HG02642 (cell line): ENCODE results near the gene GOLGA6L26.
"Not testable (repeated sequence)": the region's sequence is repeated elsewhere in the genome, so short reads cannot be mapped to it uniquely, and the experiment has no call there.

Experiments
- ATAC-seq: cut with Tn5 transposase; IDR thresholded peaks from one replicate; pipeline ENCODE4 v1.9.1; 2021; ENCODE audit warnings: mild to moderate bottlenecking; ENCODE audit not compliant: unreplicated experiment, poor library complexity

Gene GOLGA6L26

GRCh38 chr15:23334096-23334495, at the start of gene GOLGA6L26:
TSS of gene GOLGA6L26 (minus strand) at chr15:23334196. CDS start at chr15:23334135, 61 bp downstream.
- ATAC-seq: not testable (repeated sequence)

GRCh38 chr15:23381192-23381591, 47.2 kb upstream of the GOLGA6L26 start:
- ATAC-seq: not testable (repeated sequence)

- ATAC-seq: not testable (repeated sequence)
Measured at GRCh38 chr15:23380700-23381099, 46.7 kb upstream of the GOLGA6L26 start.

GRCh38 chr15:23378946-23379345, 45.0 kb upstream of the GOLGA6L26 start:
- ATAC-seq: not testable (repeated sequence)

- not testable (repeated sequence) for ATAC-seq
Measured at GRCh38 chr15:23374226-23374625, 40.2 kb upstream of the GOLGA6L26 start.

GRCh38 chr15:23372891-23373600, 39.0 kb upstream of the GOLGA6L26 start:
- ATAC-seq: not testable (repeated sequence)

- no peak for ATAC-seq
Measured at GRCh38 chr15:23372284-23372683, 38.3 kb upstream of the GOLGA6L26 start.

- ATAC-seq: not testable (repeated sequence)
Measured at GRCh38 chr15:23371868-23372267, 37.9 kb upstream of the GOLGA6L26 start.

- not testable (repeated sequence) for ATAC-seq
Measured at GRCh38 chr15:23371134-23371533, 37.1 kb upstream of the GOLGA6L26 start.

GRCh38 chr15:23370578-23370977, 36.6 kb upstream of the GOLGA6L26 start:
- ATAC-seq: no peak

- not testable (repeated sequence) for ATAC-seq
Measured at GRCh38 chr15:23364261-23364660, 30.3 kb upstream of the GOLGA6L26 start.

- not testable (repeated sequence) for ATAC-seq
Measured at GRCh38 chr15:23362622-23363021, 28.6 kb upstream of the GOLGA6L26 start.

- ATAC-seq: not testable (repeated sequence)
Measured at GRCh38 chr15:23354448-23354847, 20.5 kb upstream of the GOLGA6L26 start, which contains the start of gene GOLGA8S. TSS of gene GOLGA8S (plus strand) at chr15:23354748. CDS start at chr15:23354810, 62 bp downstream.

- ATAC-seq: not testable (repeated sequence)
Measured at GRCh38 chr15:23311233-23311632, 22.8 kb downstream of the GOLGA6L26 start.

- not testable (repeated sequence) for ATAC-seq
Measured at GRCh38 chr15:23305921-23306320, 28.1 kb downstream of the GOLGA6L26 start.

- not testable (repeated sequence) for ATAC-seq
Measured at GRCh38 chr15:23304805-23305204, 29.2 kb downstream of the GOLGA6L26 start.

- not testable (repeated sequence) for ATAC-seq
Measured at GRCh38 chr15:23304267-23304666, 29.7 kb downstream of the GOLGA6L26 start.

GRCh38 chr15:23303654-23304053, 30.3 kb downstream of the GOLGA6L26 start:
- peak; percentile 31 for ATAC-seq

GRCh38 chr15:23303246-23303645, 30.8 kb downstream of the GOLGA6L26 start:
- peak; percentile 71 for ATAC-seq
